ENCODE results near the gene SRSF3.
"Not testable (repeated sequence)": the region's sequence is repeated elsewhere in the genome, so short reads cannot be mapped to it uniquely, and the experiment has no call there.

The SRSF3 gene

GRCh38 chr6:36605560-36606391 lies 11.6 kb downstream of the SRSF3 start:
- DNase-seq: no peak

GRCh38 chr6:36607305-36607682 lies 13.1 kb downstream of the SRSF3 start:
- DNase-seq: not testable (repeated sequence)

- no peak for DNase-seq
These were observed 13.7 kb downstream of the SRSF3 start for GRCh38 chr6:36607683-36608386.

DNA sequence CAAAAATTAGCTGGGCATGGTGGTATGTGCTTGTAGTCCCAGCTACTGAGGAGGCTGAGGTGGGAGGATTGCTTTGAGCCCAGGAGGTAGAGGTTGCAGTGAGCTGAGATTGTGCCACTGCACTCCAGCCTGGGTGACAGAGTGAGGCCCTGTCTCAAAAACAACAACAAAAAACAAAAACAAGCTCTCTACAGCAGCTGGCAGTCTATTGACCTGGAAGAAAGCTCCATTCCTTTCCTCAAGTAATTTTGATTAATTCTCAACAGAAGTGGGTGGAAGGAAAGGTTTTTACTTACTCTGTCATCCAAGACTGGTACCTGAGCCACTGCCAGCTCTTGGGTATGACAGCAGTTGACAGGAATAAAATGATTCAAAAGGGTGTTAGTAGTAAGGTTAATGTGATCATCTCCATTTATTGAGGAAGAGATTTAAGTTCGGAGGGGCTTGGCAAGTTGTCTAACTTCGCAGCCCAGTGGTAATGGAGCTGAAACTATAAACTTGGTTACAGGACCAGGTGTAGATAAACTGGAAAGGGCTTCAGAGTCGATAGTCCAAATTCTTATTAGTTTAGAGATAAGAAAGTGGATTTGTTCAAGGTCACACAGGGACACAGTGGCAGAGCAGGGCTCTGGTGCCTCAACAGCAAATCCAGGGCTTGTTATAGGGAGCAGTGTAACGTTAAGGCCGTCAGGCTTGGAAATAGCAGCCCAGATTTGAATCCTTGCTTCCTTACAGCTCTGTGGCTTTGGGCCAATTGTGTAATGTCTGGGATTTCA lies 14.8 kb downstream of the SRSF3 start:
- no peak for DNase-seq

- no peak for DNase-seq
These were observed 15.4 kb downstream of the SRSF3 start for GRCh38 chr6:36609582-36609981.

DNA sequence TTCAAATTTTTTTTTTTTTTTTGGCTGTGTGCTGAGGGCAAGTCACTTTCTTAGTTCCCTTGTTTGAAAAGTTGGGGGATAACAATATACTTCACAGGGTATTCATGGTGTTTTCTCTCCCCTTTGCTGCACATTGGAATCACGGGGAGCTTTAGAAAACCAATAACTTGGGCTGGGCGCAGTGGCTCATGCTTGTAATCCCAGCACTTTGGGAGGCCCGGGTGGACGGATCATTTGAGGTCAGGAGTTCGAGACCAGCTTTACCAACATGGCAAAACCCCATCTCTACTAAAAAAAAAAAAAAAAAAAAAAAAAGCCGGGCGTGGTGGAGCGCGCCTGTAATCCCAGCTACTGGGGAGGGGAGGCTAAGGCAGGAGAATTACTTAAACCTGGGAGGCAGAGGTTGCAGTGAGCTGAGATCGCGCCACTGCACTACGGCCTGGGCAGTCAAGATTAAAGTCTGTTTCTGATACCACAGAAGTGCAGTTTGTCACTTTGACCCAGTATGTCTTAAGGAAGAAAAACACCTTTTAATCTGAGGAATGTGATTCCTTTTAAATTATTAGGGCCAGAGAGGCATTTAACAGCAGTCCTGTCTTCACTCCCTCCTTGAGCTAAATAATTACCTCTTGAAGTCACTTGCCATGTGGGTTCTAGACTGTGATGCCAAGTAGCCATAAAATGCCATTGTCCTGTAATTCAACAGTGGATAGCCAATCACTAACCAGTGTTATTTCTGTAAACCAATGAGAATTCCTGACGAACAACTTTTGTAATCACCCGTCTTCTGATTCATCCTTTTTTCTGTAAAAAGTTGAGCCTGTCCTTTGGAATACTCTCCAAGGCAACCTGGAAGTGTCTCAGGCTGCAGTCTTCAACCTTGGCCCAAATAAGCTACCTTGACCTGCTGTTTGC lies 16.1 kb downstream of the SRSF3 start:
- DNase-seq: no peak

DNA sequence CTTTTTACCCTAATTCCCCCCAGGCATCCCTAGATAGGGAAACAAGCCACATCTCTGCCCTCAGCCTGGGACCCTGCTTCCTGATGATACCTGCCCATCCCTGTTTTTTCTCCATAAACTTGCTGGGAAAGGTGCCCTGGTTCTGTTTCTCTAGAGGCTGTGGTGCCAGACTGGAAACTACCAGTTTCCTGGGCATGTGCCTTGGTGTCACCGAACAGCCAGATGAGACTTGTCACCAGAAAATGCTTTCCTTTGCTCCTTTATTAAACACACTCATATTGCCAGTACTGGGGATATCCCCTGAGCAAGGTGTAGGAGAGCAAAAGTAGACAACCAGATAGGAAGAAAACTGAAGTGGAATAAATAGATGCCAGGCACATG lies 16.8 kb downstream of the SRSF3 start:
- no peak for DNase-seq

- DNase-seq: not testable (repeated sequence)
These were observed 17.5 kb downstream of the SRSF3 start for GRCh38 chr6:36611679-36612078.

DNA sequence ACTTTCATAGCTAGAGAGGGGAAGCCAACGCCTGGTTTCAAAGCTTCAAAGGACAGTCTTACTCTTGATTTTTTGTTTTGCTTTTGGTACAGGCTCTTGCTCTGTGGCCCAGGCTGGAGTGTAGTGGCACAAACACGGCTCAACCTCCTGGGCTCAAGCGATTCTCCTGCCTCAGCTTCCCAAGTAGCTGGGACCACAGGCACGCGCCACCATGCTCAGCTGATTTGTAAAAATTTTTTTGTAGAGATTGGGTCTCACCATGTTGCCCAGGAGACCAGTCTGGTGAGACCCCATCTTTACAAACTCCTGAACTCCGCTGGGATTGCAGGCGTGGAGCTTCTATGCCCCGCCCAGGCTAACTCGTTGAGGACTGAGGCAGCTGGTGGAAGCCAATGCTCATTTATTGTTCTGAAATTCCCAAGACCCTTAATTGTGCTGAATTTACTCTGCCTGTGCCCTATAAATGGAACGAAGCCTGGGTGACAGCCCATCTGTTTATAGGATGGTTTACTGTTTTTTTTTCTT lies 18.0 kb downstream of the SRSF3 start:
- DNase-seq: no peak

- no peak for DNase-seq
These were observed 19.2 kb downstream of the SRSF3 start for GRCh38 chr6:36613200-36613995.

- DNase-seq: peak; percentile 30
These were observed 21.0 kb downstream of the SRSF3 start for GRCh38 chr6:36615018-36615761.

DNA sequence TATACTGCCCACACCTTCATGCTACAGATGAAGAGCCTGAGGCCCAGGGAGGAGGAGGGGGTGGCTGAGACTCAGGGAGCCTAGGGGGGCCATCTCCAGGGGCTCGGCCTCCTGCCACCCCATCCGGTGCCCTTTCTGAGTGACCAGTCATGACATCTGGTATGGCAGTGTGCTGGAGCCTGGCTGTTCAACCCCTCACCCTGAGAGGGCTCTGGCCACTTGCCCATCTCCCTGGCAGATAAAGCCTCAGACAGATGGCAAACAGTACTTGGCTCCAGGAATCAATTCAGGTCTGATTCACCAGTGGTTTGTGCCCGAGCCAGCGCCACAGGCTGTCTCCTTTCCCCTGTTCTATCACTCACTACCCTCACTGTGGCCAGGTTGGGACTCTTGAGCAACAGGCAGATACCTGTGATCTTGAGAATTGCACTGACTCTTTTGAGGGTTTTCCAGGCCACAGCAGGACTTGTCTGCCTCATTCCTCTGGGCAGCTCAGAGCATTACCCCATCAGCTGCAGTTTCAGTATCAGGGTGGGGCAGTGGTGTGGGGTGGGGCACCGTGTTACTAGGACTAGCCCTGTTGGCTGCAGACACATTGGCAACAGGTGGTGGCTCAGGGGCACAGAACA lies 22.8 kb downstream of the SRSF3 start:
- DNase-seq: no peak

DNA sequence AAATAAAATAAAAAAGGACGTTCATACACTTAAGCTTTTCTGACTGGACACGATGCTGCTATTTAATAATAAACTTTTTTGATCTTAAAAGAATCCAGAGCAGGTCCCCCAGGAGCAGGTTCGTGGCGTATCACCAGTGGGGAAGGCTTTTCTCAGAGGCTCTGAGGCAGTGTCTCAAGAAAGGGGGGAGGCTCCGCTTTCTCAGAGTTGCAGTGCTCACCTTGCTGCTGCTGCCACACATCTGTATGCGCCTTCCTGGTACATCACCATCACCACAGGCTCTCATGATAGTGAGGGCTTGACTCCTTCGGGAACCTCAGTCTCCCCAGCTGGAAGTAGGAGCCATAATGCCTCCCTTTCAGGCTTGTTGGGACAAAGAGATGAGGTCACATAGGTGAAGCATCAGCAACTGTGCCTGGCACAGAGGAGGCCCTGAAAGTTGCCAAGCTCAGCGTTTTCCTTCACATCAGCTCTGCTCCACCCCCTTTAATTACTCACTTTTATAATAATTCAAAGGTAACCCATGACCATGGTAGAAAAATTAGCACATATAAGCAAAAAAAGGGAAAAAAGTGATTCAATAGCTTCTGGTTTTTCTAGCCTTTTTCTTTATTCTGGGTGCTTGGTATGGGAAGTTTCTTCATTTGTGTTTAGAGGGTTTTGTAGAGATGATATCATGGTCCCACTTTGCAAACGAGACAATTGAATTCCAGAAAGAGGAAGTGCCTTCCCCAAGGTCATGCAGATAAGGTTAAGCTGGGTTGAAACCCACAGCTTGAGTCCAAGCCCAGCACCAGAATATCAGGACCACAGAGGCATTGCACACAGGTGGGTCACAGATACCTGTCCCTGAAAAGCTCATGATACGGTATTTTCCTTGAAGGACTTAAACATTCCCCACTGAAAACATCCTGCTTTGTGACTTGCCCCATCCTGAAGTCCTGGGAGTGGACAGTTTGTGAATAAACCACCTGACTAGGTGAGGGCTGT lies 24.5 kb downstream of the SRSF3 start:
- no peak for DNase-seq

DNA sequence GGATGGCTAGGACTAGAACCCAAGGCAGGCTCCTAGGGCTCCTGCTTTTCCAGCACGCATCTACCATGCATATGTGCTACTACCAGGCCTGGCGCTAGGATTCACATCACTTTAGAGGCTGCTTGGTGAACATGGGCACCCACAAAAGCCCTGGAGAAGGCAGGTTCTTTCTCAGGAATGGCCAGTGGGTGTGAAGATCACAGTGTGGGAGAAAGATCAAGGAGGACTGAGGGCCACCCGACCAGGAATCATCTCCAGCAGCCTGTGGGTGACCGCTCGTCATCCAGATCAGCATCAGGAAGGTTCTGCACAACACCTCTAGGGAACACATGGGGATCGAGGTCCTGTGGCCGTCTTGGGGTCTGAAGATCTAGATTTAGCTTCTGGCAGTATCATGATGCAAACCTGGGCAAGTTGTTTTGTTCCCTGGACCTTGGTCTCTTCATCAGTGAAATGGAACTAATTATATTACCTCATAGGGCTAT lies 27.3 kb downstream of the SRSF3 start:
- no peak for DNase-seq

DNA sequence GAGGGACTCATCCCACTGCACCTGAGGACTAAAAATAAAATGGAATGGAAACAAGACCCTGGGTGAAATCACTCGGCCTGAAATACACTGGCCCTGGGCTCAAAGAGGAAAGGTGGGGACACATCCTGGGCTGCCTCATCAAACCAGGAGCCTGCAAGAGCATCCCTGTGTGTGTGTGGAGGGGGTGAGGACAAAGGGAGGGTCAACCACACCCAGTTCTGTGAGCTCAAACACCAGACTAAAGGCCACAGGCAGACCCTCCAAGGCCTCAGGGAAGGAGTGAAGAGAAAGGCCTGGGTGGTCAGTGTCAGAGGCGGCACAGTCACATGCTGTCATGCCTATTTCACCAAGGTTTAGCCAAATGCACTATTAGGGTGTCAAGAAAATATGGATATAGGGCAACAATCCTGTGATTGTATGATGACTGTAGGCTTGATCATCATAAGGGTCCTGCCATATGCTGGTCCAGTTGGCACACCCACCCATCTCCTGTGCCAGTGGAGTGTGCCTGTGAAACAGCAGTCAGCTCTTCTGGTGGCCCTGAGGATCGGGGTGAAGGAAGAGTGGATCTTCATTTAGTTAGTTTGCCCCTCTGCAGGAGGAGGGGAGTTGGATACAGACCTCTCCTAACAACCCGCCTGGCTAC lies 28.9 kb downstream of the SRSF3 start:
- no peak for DNase-seq

DNA sequence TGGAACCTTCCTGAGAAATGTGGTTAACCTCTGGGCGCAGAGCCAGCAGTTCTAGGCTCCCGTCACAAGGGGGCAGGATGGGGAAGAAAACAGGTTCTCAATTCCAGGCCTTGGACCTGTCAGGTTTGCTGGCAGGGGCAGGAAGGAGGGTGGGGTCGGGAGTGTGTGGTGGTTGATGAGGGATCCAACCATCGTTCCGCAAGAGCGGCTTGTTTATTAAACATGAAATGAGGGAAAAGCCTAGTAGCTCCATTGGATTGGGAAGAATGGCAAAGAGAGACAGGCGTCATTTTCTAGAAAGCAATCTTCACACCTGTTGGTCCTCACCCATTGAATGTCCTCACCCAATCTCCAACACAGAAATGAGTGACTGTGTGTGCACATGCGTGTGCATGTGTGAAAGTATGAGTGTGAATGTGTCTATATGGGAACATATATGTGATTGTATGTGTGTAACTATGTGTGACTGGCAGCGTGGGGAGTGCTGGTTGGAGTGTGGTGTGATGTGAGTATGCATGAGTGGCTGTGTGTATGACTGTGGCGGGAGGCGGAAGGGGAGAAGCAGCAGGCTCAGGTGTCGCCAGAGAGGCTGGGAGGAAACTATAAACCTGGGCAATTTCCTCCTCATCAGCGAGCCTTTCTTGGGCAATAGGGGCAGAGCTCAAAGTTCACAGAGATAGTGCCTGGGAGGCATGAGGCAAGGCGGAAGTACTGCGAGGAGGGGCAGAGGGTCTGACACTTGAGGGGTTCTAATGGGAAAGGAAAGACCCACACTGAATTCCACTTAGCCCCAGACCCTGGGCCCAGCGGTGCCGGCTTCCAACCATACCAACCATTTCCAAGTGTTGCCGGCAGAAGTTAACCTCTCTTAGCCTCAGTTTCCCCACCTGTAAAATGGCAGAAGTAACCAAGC lies 29.6 kb downstream of the SRSF3 start:
- peak; percentile 76 for DNase-seq

All from T-helper 9 cell (primary cell).